ENCODE measurements around the gene ZNF615. TPM values are rescaled to one million over a fixed set of nuclear protein-coding genes. Genes with fewer than 3 reads are reported as not detected.
"Not testable (repeated sequence)": the region's sequence is repeated elsewhere in the genome, so short reads cannot be mapped to it uniquely, and the experiment has no call there.

The ZNF615 gene
- 4.7 TPM for polyA plus RNA-seq (2012; ENCODE audit: missing spikeins)

GRCh38 chr19:52007806-52008557, at the start of gene ZNF615:
Gene ZNF615, minus strand, starts transcription at chr19:52008211. Its CDS starts 4,500 bp downstream, at chr19:52003711.
- peak; percentile 53 for DNase-seq (ENCODE audit: insufficient read length)
- FAIRE-seq: peak; percentile 94
- TF ChIP-seq TAF1 (IDR thresholded peaks at IDR 0.05; ENCODE audit: borderline replicate concordance, low read depth, low read length) (no peak), POLR2AphosphoS5 (IDR thresholded peaks at IDR 0.05; ENCODE audit: low read depth, low read length) (peak; percentile 22; the same call in 1 of the 2 replicates), POLR2A (IDR thresholded peaks at IDR 0.05; ENCODE audit: low read depth, low read length) (peak; percentile 51; the same call in 1 of the 2 replicates)

GRCh38 chr19:52056480-52056879, 48.5 kb upstream of the ZNF615 start:
- DNase-seq (ENCODE audit: insufficient read length); FAIRE-seq: not testable (repeated sequence)

GRCh38 chr19:52051736-52052135, 43.7 kb upstream of the ZNF615 start:
- DNase-seq (ENCODE audit: insufficient read length): not testable (repeated sequence)

GRCh38 chr19:52048555-52049501, 40.8 kb upstream of the ZNF615 start, which contains the start of gene ZNF432:
Gene ZNF432, minus strand, starts transcription at chr19:52048838. Its CDS starts 1,970 bp downstream, at chr19:52046868.
- DNase-seq (ENCODE audit: insufficient read length) (peak; percentile 67), FAIRE-seq (peak; percentile 83)
- TF ChIP-seq POLR2A (IDR thresholded peaks at IDR 0.05; ENCODE audit: low read depth, low read length) (peak; percentile 58; the same call in 1 of the 2 replicates), POLR2AphosphoS5 (IDR thresholded peaks at IDR 0.05; ENCODE audit: low read depth, low read length) (peak; percentile 58; the same call in 1 of the 2 replicates), TAF1 (IDR thresholded peaks at IDR 0.05; ENCODE audit: borderline replicate concordance, low read depth, low read length) (peak; percentile 71; the same call in 1 of the 2 replicates)

More at GRCh38 chr19:52051736-52052135, 43.7 kb upstream of the ZNF615 start:
- not testable (repeated sequence) for FAIRE-seq

GRCh38 chr19:52039169-52039568, 31.2 kb upstream of the ZNF615 start:
- no peak for FAIRE-seq
- TF ChIP-seq POLR2AphosphoS5 (IDR thresholded peaks at IDR 0.05; ENCODE audit: low read depth, low read length) (no peak), POLR2A (IDR thresholded peaks at IDR 0.05; ENCODE audit: low read depth, low read length) (no peak), TAF1 (IDR thresholded peaks at IDR 0.05; ENCODE audit: borderline replicate concordance, low read depth, low read length) (no peak)
- DNase-seq (ENCODE audit: insufficient read length): no peak

GRCh38 chr19:52034051-52034728, 26.2 kb upstream of the ZNF615 start:
- no peak for TF ChIP-seq TAF1 (IDR thresholded peaks at IDR 0.05; ENCODE audit: borderline replicate concordance, low read depth, low read length)
- no peak for TF ChIP-seq POLR2A (IDR thresholded peaks at IDR 0.05; ENCODE audit: low read depth, low read length)
- TF ChIP-seq POLR2AphosphoS5 (IDR thresholded peaks at IDR 0.05; ENCODE audit: low read depth, low read length): no peak
- FAIRE-seq: no peak
- DNase-seq (ENCODE audit: insufficient read length): no peak

- TF ChIP-seq POLR2AphosphoS5 (IDR thresholded peaks at IDR 0.05; ENCODE audit: low read depth, low read length) (no peak), POLR2A (IDR thresholded peaks at IDR 0.05; ENCODE audit: low read depth, low read length) (no peak), TAF1 (IDR thresholded peaks at IDR 0.05; ENCODE audit: borderline replicate concordance, low read depth, low read length) (no peak)
- DNase-seq (ENCODE audit: insufficient read length): peak; percentile 23
- FAIRE-seq: no peak
Observed at GRCh38 chr19:52028780-52029123, 20.7 kb upstream of the ZNF615 start.

- DNase-seq (ENCODE audit: insufficient read length) (peak; percentile 72), FAIRE-seq (peak; percentile 97)
- TF ChIP-seq POLR2A (IDR thresholded peaks at IDR 0.05; ENCODE audit: low read depth, low read length): peak; percentile 94
- peak; percentile 94 for TF ChIP-seq POLR2AphosphoS5 (IDR thresholded peaks at IDR 0.05; ENCODE audit: low read depth, low read length)
- peak; percentile 82 for TF ChIP-seq TAF1 (IDR thresholded peaks at IDR 0.05; ENCODE audit: borderline replicate concordance, low read depth, low read length)
Observed at GRCh38 chr19:52028027-52028779, 20.2 kb upstream of the ZNF615 start, which contains the start of gene ZNF614. Gene ZNF614, minus strand, starts transcription at chr19:52028379. Its CDS starts 2,634 bp downstream, at chr19:52025745.

GRCh38 chr19:52026255-52026990, 18.4 kb upstream of the ZNF615 start:
- FAIRE-seq; DNase-seq (ENCODE audit: insufficient read length): not testable (repeated sequence)

- DNase-seq (ENCODE audit: insufficient read length); FAIRE-seq: not testable (repeated sequence)
Observed at GRCh38 chr19:52024478-52024877, 16.5 kb upstream of the ZNF615 start.

All from GM12892 (cell line).